Measurements from ENCODE around the gene SLC45A1. TPM values are rescaled to one million over a fixed set of nuclear protein-coding genes. Genes with fewer than 3 reads are reported as not detected.

SLC45A1 gene
- total and polyA plus RNA-seq, 9 of the 15 experiments (the other 6 are each of a cell fraction or from before 2014, with no cell fraction given), result not detected

DNA sequence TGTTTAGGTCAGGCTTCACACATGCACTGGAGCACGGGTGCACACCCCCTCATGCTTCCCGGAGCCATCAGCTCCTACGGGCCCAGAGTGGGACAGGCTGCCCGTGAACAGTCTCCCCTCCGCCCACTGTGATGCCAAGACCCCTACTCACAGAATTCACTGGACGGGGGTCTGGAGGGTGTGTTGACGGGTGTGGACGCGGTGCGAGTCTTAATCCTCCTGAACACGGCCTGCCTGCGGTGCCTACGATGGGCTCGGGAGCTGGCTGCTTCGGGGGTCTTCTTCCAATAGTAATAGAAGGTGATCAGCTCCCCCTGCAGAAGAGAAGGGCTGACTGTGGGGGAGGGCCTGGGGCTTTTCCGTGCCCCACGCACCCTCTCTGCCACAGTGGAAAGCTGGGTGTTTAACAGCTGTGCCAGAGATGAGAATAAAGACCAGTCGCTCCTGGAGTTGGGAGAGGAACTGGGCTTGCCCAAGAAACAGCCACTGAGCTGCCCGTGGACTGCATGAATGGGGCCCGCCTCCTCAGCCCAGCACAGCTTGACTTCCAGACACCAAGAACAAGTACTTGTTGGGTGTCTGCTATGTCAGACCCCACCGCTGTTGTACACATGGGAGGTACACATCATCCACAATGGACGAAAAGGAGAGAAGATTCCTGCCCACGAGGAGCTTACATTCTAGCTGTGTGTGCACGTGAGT is 47.9 kb downstream of the SLC45A1 start:
- intact Hi-C loops (cut with micrococcal nuclease), result no loop called here
- no peak for TF ChIP-seq ZNF77 (CRISPR knock-in tag; IDR thresholded peaks at IDR 0.05)
- no peak for TF ChIP-seq KAT7 (CRISPR knock-in tag; IDR thresholded peaks at IDR 0.05; ENCODE audit: borderline replicate concordance)
- TF ChIP-seq, protein P1, sequence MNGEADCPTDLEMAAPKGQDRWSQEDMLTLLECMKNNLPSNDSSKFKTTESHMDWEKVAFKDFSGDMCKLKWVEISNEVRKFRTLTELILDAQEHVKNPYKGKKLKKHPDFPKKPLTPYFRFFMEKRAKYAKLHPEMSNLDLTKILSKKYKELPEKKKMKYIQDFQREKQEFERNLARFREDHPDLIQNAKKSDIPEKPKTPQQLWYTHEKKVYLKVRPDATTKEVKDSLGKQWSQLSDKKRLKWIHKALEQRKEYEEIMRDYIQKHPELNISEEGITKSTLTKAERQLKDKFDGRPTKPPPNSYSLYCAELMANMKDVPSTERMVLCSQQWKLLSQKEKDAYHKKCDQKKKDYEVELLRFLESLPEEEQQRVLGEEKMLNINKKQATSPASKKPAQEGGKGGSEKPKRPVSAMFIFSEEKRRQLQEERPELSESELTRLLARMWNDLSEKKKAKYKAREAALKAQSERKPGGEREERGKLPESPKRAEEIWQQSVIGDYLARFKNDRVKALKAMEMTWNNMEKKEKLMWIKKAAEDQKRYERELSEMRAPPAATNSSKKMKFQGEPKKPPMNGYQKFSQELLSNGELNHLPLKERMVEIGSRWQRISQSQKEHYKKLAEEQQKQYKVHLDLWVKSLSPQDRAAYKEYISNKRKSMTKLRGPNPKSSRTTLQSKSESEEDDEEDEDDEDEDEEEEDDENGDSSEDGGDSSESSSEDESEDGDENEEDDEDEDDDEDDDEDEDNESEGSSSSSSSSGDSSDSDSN (IDR thresholded peaks at IDR 0.05; ENCODE audit: borderline replicate concordance in 1 of 2, low read depth in 2 of 2, low read length in 2 of 2), result no peak
- no peak for TF ChIP-seq SMAD4 (CRISPR knock-in tag; conservative IDR thresholded peaks at IDR 0.05)
- TF ChIP-seq NFYB (IDR thresholded peaks at IDR 0.05; ENCODE audit: extremely low read depth, insufficient read length), result no peak
- no peak for TF ChIP-seq NELFE (IDR thresholded peaks at IDR 0.05; ENCODE audit: insufficient read depth, insufficient read length)
- TF ChIP-seq, protein P2, sequence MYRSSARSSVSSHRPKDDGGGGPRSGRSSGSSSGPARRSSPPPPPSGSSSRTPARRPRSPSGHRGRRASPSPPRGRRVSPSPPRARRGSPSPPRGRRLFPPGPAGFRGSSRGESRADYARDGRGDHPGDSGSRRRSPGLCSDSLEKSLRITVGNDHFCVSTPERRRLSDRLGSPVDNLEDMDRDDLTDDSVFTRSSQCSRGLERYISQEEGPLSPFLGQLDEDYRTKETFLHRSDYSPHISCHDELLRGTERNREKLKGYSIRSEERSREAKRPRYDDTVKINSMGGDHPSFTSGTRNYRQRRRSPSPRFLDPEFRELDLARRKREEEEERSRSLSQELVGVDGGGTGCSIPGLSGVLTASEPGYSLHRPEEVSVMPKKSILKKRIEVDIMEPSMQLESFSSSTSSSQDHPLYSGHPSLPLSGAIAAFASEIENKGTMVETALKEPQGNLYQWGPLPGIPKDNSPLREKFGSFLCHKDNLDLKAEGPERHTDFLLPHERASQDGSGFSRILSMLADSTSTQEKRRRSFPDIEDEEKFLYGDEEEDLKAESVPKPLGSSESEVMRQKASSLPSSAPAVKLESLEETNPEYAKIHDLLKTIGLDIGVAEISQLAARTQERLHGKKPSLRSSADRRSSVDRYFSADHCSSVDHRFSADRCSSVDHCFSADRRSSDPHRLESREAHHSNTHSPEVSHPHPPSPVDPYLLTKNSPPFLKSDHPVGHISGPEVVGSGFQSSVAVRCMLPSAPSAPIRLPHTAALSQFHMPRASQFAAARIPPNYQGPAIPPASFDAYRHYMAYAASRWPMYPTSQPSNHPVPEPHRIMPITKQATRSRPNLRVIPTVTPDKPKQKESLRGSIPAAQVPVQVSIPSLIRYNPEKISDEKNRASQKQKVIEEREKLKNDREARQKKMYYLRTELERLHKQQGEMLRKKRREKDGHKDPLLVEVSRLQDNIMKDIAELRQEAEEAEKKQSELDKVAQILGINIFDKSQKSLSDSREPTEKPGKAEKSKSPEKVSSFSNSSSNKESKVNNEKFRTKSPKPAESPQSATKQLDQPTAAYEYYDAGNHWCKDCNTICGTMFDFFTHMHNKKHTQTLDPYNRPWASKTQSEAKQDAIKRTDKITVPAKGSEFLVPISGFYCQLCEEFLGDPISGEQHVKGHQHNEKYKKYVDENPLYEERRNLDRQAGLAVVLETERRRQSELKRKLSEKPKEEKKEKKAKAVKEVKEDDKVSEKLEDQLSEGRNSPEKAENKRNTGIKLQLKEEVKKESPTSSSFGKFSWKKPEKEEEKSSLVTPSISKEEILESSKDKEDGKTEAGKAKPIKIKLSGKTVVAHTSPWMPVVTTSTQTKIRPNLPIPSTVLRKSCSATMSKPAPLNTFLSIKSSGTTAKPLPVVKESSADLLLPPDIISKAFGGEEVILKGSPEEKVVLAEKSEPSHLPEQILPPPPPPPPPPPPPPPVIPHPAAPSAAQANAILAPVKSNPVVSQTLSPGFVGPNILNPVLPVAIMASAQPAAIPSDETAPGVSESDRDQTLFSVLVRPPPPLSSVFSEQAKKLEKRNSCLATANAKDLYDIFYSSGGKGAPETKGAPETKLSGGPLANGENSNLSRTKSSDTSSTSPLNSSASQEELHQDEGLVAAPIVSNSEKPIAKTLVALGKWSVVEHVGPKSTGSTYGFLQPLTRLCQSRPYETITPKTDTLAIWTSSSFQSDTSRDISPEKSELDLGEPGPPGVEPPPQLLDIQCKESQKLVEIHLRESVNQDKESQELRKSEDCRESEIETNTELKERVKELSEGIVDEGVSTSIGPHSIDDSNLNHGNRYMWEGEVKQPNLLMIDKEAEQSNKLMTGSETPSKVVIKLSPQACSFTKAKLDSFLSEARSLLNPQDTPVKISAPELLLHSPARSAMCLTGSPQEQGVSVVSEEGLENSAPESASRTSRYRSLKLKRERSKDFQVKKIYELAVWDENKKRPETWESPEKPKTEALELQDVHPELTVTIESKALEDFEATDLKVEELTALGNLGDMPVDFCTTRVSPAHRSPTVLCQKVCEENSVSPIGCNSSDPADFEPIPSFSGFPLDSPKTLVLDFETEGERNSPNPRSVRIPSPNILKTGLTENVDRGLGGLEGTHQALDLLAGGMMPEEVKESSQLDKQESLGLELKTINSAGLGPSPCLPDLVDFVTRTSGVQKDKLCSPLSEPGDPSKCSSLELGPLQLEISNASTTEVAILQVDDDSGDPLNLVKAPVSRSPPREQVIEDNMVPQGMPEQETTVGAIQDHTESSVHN (IDR thresholded peaks at IDR 0.05; ENCODE audit: borderline replicate concordance in 1 of 2, low read depth in 1 of 2), result no peak
- TF ChIP-seq ZKSCAN1 (IDR thresholded peaks at IDR 0.05; ENCODE audit: low read depth, low read length), result no peak
- no peak for TF ChIP-seq ZBTB1 (CRISPR knock-in tag; IDR thresholded peaks at IDR 0.05; ENCODE audit: borderline replicate concordance, low read depth)
- TF ChIP-seq CEBPB (tag; IDR thresholded peaks at IDR 0.05), result no peak
- no peak for TF ChIP-seq NFE2L1 (tag; IDR thresholded peaks at IDR 0.05; ENCODE audit: borderline replicate concordance, low read depth)
- no peak overlapping the region for H2AFZ ChIP-seq (ENCODE audit: low read depth, low read length)
- no TSS peak for BruUV-seq (replicated peaks)
- no peak overlapping the region for H3K4me2 ChIP-seq (ENCODE audit: insufficient read depth, low read length)
- H3K4me1 ChIP-seq (replicated peaks in 1 of 2; ENCODE audit: control insufficient read depth in 2 of 2, insufficient read depth in 2 of 2, low read length in 2 of 2), result peaks cover 0 to 17% of the 10 kb centered on the region in 2 experiments; a peak in 1 of 5 replicates
- DNase-seq (ENCODE audit: extremely low read depth in 1 of 4, low spot score in 3 of 4) (no peak), FAIRE-seq (no peak), ATAC-seq (no peak)
- 0 out of 2 replicates have a peak, but pooled peaks cover 4% of the 10 kb centered on the region for H4K20me1 ChIP-seq (replicated peaks; ENCODE audit: control insufficient read depth, insufficient read depth, low read length)
- H3K9ac ChIP-seq (ENCODE audit: insufficient read depth in 1 of 2, low read depth in 2 of 2, low read length in 2 of 2), result no peak overlapping the region
- H3K79me2 ChIP-seq (ENCODE audit: control insufficient read depth, insufficient read depth, low read length), result no peaks in the 10 kb centered on the region
- H3K27ac ChIP-seq (ENCODE audit: extremely low read depth, low read depth, low read length), result no peak overlapping the region
- 92% methylated on average over 24 of the region's 24 CpGs for WGBS (ENCODE audit: insufficient coverage, low coverage, missing lambda C conversion rate)
- no peaks in the 10 kb centered on the region for H3K9me1 ChIP-seq (ENCODE audit: control insufficient read depth, insufficient read depth, low read length)
- CTCF ChIA-PET (ENCODE audit: low intra/inter-chr PET ratio), result no interaction called here
- H3K36me3 ChIP-seq (ENCODE audit: control insufficient read depth, insufficient read depth, low read length), result peaks cover 41% of the 10 kb centered on the region
- no peaks in the 10 kb centered on the region for H3K9me3 ChIP-seq (replicated peaks; ENCODE audit: control insufficient read depth, insufficient read depth, low read depth, low read length)
- H3K4me3 ChIP-seq, result no peak overlapping the region
- in situ Hi-C loops (cut with MboI), result no loop called here
- H3K27me3 ChIP-seq (ENCODE audit: control insufficient read depth in 2 of 2, insufficient read depth in 2 of 2, low read length in 2 of 2), result no peaks in the 10 kb centered on the region
- POLR2A ChIA-PET, result interaction anchor here (0.5 to 0.8 kb wide), 3 partner anchors 14 to 420 kb away, joined by 3 read pairs; no protein-coding TSS in a partner anchor

Measured in K562 (cell line).